MM.1S (cell line): Measurements from ENCODE around the gene ERC2.

Experiments
- DNase-seq: peaks from one replicate; pipeline ENCODE4 v3.0.0-alpha.2; 2015
- H2AFZ ChIP-seq: fragments of 300-600 bp; sonication (generic); 2 replicates; pipeline ENCODE4 v1.6.0; 2016; ENCODE audit warnings: antibody characterized with exemption, low read length
- H3F3A ChIP-seq: fragments of 300-600 bp; sonication (generic); 2 replicates; pipeline ENCODE4 v1.6.1; 2016; ENCODE audit warnings: mild to moderate bottlenecking, antibody characterized with exemption, low read length, moderate library complexity, mixed read lengths; ENCODE audit not compliant: insufficient read depth
- H3K27ac ChIP-seq: fragments of 300-600 bp; sonication (generic); 2 replicates; pipeline ENCODE4 v1.5.1; 2016; ENCODE audit warnings: mild to moderate bottlenecking, low read length
- H3K27me3 ChIP-seq: fragments of 300-600 bp; sonication (generic); replicated peaks from 2 replicates; pipeline ENCODE4 v1.6.0; 2016; ENCODE audit warnings: low read length; ENCODE audit not compliant: insufficient read depth
- H3K36me3 ChIP-seq: fragments of 300-600 bp; sonication (generic); replicated peaks from 2 replicates; pipeline ENCODE4 v1.6.1; 2016; ENCODE audit warnings: mild to moderate bottlenecking, low read length, mixed read lengths; ENCODE audit not compliant: insufficient read depth
- H3K4me1 ChIP-seq: fragments of 300-600 bp; sonication (generic); 2 replicates; pipeline ENCODE4 v1.6.1; 2016; ENCODE audit warnings: low read length, mixed read lengths
- H3K4me2 ChIP-seq: fragments of 300-600 bp; sonication (generic); 2 replicates; pipeline ENCODE4 v1.6.0; 2016; ENCODE audit warnings: low read depth, low read length
- H3K4me3 ChIP-seq: fragments of 300-600 bp; sonication (generic); 2 replicates; pipeline ENCODE4 v1.5.1; 2016; ENCODE audit warnings: low read length, mixed read lengths
- H3K79me2 ChIP-seq: fragments of 300-600 bp; sonication (generic); 2 replicates; pipeline ENCODE4 v1.6.1; 2016; ENCODE audit warnings: mixed run types, low read length, mixed read lengths
- H3K9ac ChIP-seq: fragments of 300-600 bp; sonication (generic); 2 replicates; pipeline ENCODE4 v1.6.1; 2016; ENCODE audit warnings: low read length, mixed read lengths
- H3K9me2 ChIP-seq: fragments of 300-600 bp; sonication (generic); replicated peaks from 2 replicates; pipeline ENCODE4 v1.6.1; 2016; ENCODE audit warnings: mild to moderate bottlenecking, low read length, mixed read lengths; ENCODE audit not compliant: insufficient read depth
- H3K9me3 ChIP-seq: fragments of 300-600 bp; sonication (generic); replicated peaks from 2 replicates; pipeline ENCODE4 v1.6.1; 2016; ENCODE audit warnings: mild to moderate bottlenecking, low read length, mixed read lengths; ENCODE audit not compliant: insufficient read depth
- H4K20me1 ChIP-seq: fragments of 300-600 bp; sonication (generic); 2 replicates; pipeline ENCODE4 v1.6.1; 2016; ENCODE audit warnings: mild to moderate bottlenecking, low read length, moderate library complexity, mixed read lengths; ENCODE audit not compliant: insufficient read depth
- CTCF ChIP-seq: fragments of 300-600 bp; sonication (generic); IDR thresholded peaks from 2 replicates; pipeline ENCODE4 v1.5.1; 2016; ENCODE audit warnings: antibody characterized with exemption, low read length, mixed read lengths
- EZH2 ChIP-seq: fragments of 300-600 bp; sonication (generic); optimal IDR thresholded peaks from 2 replicates; pipeline ENCODE3; 2017; ENCODE audit warnings: low read depth, mild to moderate bottlenecking, antibody characterized with exemption, low read length, mixed read lengths
- EZH2phosphoT487 ChIP-seq: fragments of 300-600 bp; sonication (generic); IDR thresholded peaks from 2 replicates; pipeline ENCODE4 v1.6.1; 2018; ENCODE audit warnings: antibody characterized with exemption, low read length

The ERC2 gene

GRCh38 chr3:56122911-56123310 lies 345.4 kb downstream of the ERC2 start:
- no peaks in the 10 kb centered on the region for H3K27me3 ChIP-seq
- TF ChIP-seq EZH2 (no peak), EZH2phosphoT487 (no peak), CTCF (no peak)
- H3K4me1 ChIP-seq = no peaks in the 10 kb centered on the region
- no peak overlapping the region for H3K4me3 ChIP-seq
- no peaks in the 10 kb centered on the region for H3K79me2 ChIP-seq
- H3K9me3 ChIP-seq = no peaks in the 10 kb centered on the region
- DNase-seq = no peak
- no peaks in the 10 kb centered on the region for H3K9me2 ChIP-seq
- no peak overlapping the region for H3K9ac ChIP-seq
- H3K36me3 ChIP-seq = no peaks in the 10 kb centered on the region
- H4K20me1 ChIP-seq = no peaks in the 10 kb centered on the region
- no peak overlapping the region for H3K27ac ChIP-seq
- no peak overlapping the region for H3K4me2 ChIP-seq
- H3F3A ChIP-seq = no peaks in the 10 kb centered on the region
- no peak overlapping the region for H2AFZ ChIP-seq

- Histone ChIP-seq H3K4me2 (no peak overlapping the region), H3F3A (no peaks in the 10 kb centered on the region), H3K9me3 (no peaks in the 10 kb centered on the region), H2AFZ (no peak overlapping the region), H4K20me1 (no peaks in the 10 kb centered on the region), H3K79me2 (no peaks in the 10 kb centered on the region), H3K9ac (no peak overlapping the region), H3K4me3 (no peak overlapping the region), H3K27me3 (no peaks in the 10 kb centered on the region), H3K36me3 (no peaks in the 10 kb centered on the region), H3K27ac (no peak overlapping the region), H3K4me1 (no peaks in the 10 kb centered on the region), H3K9me2 (no peaks in the 10 kb centered on the region)
- TF ChIP-seq EZH2phosphoT487 = no peak
- no peak for TF ChIP-seq CTCF
- TF ChIP-seq EZH2 = no peak
- no peak for DNase-seq
Observed at GRCh38 chr3:56121716-56122115, 346.6 kb downstream of the ERC2 start.

- no peaks in the 10 kb centered on the region for H3K9me2 ChIP-seq
- no peaks in the 10 kb centered on the region for H3K27me3 ChIP-seq
- no peaks in the 10 kb centered on the region for H3F3A ChIP-seq
- no peak overlapping the region for H3K9ac ChIP-seq
- H3K4me1 ChIP-seq = no peaks in the 10 kb centered on the region
- no peak overlapping the region for H3K4me2 ChIP-seq
- TF ChIP-seq EZH2phosphoT487 (no peak), EZH2 (no peak), CTCF (no peak)
- DNase-seq = no peak
- no peaks in the 10 kb centered on the region for H3K9me3 ChIP-seq
- H3K36me3 ChIP-seq = no peaks in the 10 kb centered on the region
- no peak overlapping the region for H3K27ac ChIP-seq
- no peaks in the 10 kb centered on the region for H3K79me2 ChIP-seq
- H4K20me1 ChIP-seq = no peaks in the 10 kb centered on the region
- no peak overlapping the region for H2AFZ ChIP-seq
- H3K4me3 ChIP-seq = no peak overlapping the region
Observed at GRCh38 chr3:56119575-56120349, 348.5 kb downstream of the ERC2 start.
